ENCODE measurements around the gene RAET1E.
"Not testable (repeated sequence)": the region's sequence is repeated elsewhere in the genome, so short reads cannot be mapped to it uniquely, and the experiment has no call there.

The RAET1E gene

DNA sequence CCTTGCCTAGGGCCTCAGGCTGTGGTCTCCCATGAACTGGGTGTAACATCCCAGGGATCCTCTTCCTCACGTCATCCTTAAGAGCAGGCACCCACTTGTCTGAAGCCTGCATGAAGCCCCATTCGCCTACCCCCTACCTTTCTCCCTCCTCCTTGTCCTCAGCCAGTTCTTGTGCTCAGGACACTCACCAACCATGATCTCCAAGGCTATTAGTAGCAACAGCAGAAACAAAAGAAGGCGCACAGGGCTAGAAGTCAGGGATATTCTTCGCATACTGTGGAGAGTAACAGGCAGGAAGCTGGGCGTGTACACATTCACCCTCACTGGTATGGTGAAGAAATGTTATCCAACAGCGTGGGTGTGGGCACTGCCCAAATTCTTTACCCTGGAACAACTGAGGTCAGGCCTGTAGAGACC lies 7.3 kb downstream of the RAET1E start:
- DNase-seq (ENCODE audit: low spot score), result peak; percentile 26

DNA sequence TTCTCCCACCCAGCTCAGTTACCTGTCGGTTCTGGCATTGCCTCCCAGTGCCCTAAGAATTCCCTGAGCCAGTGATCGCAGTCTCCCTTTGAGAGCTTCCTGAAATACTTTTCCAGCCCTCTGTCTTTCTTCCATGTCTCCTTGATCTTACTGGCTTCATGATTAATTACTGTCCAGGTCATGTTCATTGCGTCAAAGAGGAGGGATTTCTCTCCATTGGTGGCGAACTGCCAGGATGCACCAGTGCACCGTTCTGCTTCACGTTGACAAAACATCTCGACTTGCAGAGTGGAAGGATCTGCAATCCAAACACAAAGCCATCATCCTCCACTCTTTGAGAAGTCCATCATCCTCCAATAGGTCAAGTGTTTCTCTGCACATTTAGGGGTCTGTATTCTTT lies 8.6 kb downstream of the RAET1E start:
- no peak for DNase-seq (ENCODE audit: low spot score)

- DNase-seq (ENCODE audit: low spot score), result peak; percentile 51
Observed at GRCh38 chr6:149888659-149889058, 9.3 kb downstream of the RAET1E start.

DNA sequence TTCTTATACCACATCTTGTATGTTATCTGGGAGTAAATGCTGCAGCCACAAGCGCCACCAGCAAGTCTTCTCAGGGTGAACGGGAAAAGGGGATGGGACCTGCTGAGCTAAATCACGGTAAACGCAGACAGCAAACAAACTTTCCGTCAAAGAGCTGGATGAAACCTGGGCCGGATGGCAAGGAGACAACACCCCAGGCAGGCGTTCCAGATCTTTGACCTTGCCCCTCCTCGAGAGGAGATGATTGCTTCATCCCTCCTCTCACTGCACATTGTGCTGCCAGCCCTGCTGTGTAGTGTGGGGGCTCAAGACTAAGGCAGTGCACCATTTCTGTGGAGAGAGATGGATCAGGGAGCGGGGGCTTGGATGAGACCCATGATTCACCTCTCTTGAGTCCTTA lies 9.8 kb downstream of the RAET1E start:
- DNase-seq (ENCODE audit: low spot score), result no peak

DNA sequence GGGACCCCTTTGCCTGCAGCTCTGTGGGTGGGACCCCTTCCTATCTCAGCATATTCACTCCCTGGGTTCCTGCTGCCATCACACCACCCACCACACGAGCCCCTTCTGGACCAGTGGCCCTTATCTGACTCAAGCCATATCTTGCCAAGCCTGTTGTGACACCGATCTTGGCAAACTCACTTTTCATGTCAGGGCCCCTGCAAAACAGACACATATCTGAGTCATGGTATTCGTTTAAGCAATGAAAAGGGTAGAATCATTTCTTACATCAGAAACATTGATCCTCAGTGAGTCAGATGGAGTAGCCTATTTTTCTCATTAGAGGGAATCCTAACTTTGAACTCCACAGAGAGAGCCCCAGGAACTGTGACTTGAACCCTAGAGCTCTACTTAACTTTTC lies 10.6 kb downstream of the RAET1E start:
- no peak for DNase-seq (ENCODE audit: low spot score)

- no peak for DNase-seq (ENCODE audit: low spot score)
Observed at GRCh38 chr6:149885888-149886287, 12.0 kb downstream of the RAET1E start.

DNA sequence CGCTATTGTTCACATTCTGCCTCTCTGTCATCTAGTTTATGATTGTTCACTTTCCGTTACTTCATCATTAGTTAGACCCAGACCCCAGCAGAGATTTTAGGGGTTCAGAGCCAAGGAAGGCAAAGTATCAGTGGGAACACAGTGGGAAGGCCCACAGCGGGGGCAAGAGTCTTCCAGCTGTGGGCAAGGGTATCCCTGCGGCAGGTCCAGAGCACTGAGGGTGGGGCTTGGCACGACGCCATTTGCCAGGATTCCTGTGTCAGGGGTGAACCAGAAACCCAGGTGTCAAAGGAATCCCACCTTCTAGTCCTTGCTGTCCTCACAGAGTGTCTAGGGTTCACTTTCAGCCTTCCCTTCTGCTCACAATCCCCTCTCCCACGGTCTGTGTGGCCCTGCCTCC lies 13.3 kb downstream of the RAET1E start:
- no peak for DNase-seq (ENCODE audit: low spot score)

- no peak for DNase-seq (ENCODE audit: low spot score)
Observed at GRCh38 chr6:149884215-149884614, 13.7 kb downstream of the RAET1E start.

DNA sequence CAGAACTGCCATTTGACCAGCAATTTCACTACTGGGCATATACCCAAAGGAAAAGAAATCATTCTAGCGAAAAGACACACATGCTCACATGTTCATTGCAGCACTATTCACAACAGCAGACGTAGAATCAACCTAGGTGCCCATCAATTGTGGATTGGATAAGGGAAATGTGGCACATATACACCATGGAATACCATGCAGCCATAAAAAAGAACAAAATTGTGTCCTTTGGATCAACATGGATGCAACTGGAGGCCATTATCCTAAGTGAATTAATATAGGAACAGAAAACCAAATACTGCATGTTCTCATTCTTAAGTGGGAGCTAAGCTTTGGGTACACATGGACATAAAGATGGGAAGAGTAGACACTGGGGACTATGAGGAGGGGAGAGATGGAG lies 16.1 kb downstream of the RAET1E start:
- no peak for DNase-seq (ENCODE audit: low spot score)

DNA sequence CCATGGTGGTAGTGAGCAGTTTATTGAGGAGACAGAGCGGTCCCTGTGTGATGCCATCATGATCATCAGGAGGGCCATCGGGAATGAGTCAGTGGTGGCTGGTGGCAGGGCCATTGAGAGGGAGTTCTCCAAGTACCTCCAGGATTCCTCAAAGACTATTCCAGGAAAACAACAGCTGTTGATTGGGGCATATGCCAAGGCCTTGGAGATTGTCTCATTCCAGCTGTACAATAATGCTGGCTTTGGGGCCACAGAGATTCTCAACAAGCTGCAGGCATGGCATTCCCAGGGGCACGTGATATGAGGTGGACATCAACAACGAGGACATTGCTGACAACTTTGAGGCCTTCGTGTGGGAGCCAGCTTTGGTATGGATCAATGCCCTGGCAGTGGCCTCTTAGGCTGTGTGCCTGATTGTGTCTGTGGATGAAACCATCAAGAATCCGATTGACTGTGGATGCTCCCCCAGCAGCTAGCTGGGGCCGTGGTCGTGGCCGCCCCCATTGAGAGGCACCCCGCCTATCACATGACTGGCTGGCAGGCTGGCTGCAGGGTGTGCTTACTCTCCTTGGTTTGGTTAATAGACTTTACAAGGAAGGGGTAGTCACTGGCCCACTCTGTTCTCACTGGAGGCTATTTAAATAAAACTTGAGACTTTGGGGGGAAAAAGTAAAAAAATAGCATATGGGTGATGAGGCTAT lies 16.7 kb downstream of the RAET1E start:
- no peak for DNase-seq (ENCODE audit: low spot score)

DNA sequence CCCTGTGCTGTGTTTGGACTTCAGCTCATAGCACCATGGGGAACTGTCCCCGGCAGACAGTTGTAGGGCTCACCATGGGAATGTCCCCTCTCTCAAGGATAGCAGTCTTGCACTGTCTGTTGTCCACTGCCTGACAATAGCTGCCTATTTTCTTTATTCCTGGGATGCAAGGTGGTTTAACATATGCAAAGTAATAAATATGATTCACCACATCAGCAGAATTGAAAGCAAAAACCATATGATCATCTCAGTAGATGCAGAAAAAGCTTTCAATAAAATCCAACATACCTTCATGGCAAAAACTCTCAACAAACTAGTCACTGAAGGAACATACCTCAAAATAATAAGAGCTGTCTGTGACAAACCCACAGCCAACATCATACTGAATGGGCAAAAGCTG lies 20.3 kb downstream of the RAET1E start:
- no peak for DNase-seq (ENCODE audit: low spot score)

DNA sequence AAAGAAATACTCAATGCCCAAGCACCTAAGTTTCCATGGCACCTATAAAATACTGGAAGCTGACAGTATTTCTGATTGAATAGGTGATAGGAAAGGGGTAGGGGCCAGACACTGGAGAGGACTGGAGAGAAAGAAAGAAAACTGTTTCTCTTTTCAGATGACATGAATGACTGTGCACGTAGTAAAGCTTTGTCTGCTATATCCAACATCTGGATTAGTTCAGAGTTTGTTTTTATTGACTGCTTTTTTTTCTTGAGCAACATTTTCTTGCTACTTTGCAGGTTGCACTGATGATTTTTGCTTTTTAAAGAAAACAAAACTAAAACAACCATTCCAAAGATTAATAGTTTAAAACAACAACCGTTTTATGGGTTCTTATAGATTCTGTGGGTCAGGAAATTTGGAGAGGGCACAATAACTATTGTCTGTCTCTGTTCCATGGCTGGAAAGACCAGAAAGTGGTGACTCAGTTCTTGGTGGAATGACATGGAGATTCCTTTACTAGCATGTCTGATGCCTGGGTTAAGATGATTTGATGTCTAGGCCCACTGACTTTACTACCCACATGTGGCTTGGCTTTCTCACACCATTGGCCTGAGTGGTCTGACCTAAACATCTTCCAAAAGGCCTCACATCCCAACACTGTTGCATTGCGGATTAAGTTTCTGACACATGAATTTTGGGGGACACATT lies 21.5 kb downstream of the RAET1E start:
- DNase-seq (ENCODE audit: low spot score), result no peak

- DNase-seq (ENCODE audit: low spot score), result no peak
Observed at GRCh38 chr6:149872233-149872632, 25.7 kb downstream of the RAET1E start.

DNA sequence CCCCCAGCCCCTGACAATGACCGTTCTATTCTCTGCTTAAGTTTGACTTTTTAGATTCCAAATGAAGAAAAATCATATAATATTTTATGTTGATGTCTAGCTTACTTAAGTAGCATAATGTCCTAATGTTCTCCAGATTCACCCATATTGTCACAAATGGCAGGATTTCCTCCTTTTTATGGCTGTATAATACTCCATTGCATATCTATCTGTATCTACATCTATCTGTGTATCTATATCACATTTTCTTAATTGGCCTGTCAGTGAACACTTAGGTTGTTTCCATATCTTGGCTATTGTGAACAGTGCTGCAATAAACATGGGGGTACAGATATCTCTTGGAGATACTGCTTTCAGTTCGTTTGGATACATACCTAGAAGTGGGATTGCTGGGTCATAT lies 26.7 kb downstream of the RAET1E start:
- DNase-seq (ENCODE audit: low spot score), result no peak

GRCh38 chr6:149869275-149869892 lies 28.5 kb downstream of the RAET1E start:
- DNase-seq (ENCODE audit: low spot score), result no peak

- no peak for DNase-seq (ENCODE audit: low spot score)
Observed at GRCh38 chr6:149867876-149868640, 29.9 kb downstream of the RAET1E start.

GRCh38 chr6:149864578-149865535 lies 33.1 kb downstream of the RAET1E start:
- peak; percentile 65 for DNase-seq (ENCODE audit: low spot score)

DNA sequence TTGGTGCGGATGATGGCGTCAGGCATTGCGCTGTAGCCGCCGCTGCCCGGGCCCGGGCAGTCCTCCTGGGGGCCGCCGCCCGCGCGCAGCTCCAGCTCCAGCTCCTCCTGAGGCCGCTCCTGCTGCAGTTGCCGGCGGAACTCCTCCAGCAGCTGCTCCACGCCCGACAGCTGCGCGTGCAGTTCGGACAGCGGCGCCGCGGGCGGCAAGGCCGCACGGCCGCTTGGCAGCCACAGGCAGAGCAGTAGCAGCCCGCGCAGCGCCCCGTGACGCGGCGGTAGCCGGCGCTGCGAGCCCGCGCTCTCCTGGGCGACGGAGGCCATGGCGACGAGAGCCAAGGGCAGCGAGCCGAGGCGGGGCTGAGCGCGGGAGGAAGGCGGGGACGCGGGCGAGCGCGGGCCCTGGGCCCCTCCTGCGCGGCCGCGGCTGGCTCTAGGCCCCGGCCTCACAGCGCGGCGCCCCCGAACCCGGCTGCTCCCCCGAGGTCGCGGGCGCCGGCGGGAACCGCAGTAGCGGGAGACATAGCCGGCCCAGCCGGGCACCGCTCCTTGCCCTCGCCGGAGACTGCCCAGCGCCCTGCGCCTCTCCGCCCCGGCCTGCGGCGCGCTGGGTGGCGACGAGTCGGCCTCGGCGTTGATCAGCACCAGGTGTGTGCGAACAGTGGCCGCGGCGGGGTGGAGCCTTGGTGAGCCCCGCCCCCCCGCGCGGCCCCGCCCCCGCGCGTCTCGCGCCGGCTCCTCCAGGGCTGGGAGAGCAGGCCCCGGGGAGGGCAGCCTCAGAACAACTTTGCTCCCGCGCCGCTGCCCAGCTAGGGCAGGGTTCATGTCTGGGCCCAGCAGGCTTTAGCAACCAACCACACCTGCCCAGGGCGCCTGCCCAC lies 34.0 kb downstream of the RAET1E start, which contains the start of gene LRP11:
LRP11 (minus strand) TSS at position 662 of the 880 bp plus-strand sequence; CDS start at position 323, 339 bp downstream.
- DNase-seq (ENCODE audit: low spot score), result peak; percentile 84

GRCh38 chr6:149862922-149863697 lies 34.8 kb downstream of the RAET1E start:
- peak; percentile 63 for DNase-seq (ENCODE audit: low spot score)

GRCh38 chr6:149862424-149862738 lies 35.5 kb downstream of the RAET1E start:
- not testable (repeated sequence) for DNase-seq (ENCODE audit: low spot score)
